Calu3 (cell line): ENCODE results near the gene LIN28A. TPM values are rescaled to one million over a fixed set of nuclear protein-coding genes. Genes with fewer than 3 reads are reported as not detected.
A peak's percentile ranks its signal among the peaks of the same experiment; 100 is the strongest.

ENCODE experiments used
- BruUV-seq: library from RNA; stranded (reverse); fragments of 400-500 nt; replicated peaks from 2 replicates; lab custom pipeline; 2021; lab: Mats Ljungman, UMichigan
- CTCF ChIA-PET: fragments of 300-600 bp; sonication (Branson Sonifier 250); formaldehyde crosslinking; loops from one replicate; lab custom pipeline; 2022; ENCODE audit warnings: antibody characterized with exemption; lab: Charles Lee
- DNase-seq: peaks from one replicate; pipeline ENCODE4 v3.0.0; 2022
- H3K27ac Mint-ChIP-seq: one replicate; pipeline ENCODE4 v1.8.0; 2022; ENCODE audit warnings: mixed read lengths; ENCODE audit not compliant: unreplicated experiment
- H3K27me3 Mint-ChIP-seq: one replicate; pipeline ENCODE4 v1.8.0; 2022; ENCODE audit warnings: mixed read lengths; ENCODE audit not compliant: unreplicated experiment
- H3K36me3 Mint-ChIP-seq: one replicate; pipeline ENCODE4 v1.8.0; 2022; ENCODE audit warnings: mild to moderate bottlenecking, moderate library complexity, mixed read lengths; ENCODE audit not compliant: insufficient read depth, unreplicated experiment
- H3K4me1 Mint-ChIP-seq: one replicate; pipeline ENCODE4 v1.8.0; 2022; ENCODE audit warnings: mild to moderate bottlenecking, low read depth, mixed read lengths; ENCODE audit not compliant: unreplicated experiment
- H3K4me3 Mint-ChIP-seq: one replicate; pipeline ENCODE4 v1.8.0; 2022; ENCODE audit warnings: mild to moderate bottlenecking, low read depth, moderate library complexity, mixed read lengths; ENCODE audit not compliant: unreplicated experiment
- H3K9me3 Mint-ChIP-seq: one replicate; pipeline ENCODE4 v1.8.0; 2022; ENCODE audit warnings: low read depth, mixed read lengths; ENCODE audit not compliant: unreplicated experiment
- intact Hi-C: fragments of 100-400 bp; cut with micrococcal nuclease; formaldehyde crosslinking; loops from one replicate; pipeline ENCODE4 v1.10.0; 2022; ENCODE audit not compliant: unreplicated experiment
- total RNA-seq: library from RNA; stranded (reverse); gene quantifications from 2 replicates; pipeline ENCODE4 v1.2.3, GENCODE V29; 2022
- TF ChIP-seq, protein P1 (sequence below): fragments of 200-600 bp; IDR thresholded peaks from one replicate; pipeline ENCODE4 v1.8.0; 2022; ENCODE audit warnings: antibody characterized with exemption; ENCODE audit not compliant: unreplicated experiment

The LIN28A gene
- total RNA-seq, 1 experiment from 2014 or later: not detected

DNA sequence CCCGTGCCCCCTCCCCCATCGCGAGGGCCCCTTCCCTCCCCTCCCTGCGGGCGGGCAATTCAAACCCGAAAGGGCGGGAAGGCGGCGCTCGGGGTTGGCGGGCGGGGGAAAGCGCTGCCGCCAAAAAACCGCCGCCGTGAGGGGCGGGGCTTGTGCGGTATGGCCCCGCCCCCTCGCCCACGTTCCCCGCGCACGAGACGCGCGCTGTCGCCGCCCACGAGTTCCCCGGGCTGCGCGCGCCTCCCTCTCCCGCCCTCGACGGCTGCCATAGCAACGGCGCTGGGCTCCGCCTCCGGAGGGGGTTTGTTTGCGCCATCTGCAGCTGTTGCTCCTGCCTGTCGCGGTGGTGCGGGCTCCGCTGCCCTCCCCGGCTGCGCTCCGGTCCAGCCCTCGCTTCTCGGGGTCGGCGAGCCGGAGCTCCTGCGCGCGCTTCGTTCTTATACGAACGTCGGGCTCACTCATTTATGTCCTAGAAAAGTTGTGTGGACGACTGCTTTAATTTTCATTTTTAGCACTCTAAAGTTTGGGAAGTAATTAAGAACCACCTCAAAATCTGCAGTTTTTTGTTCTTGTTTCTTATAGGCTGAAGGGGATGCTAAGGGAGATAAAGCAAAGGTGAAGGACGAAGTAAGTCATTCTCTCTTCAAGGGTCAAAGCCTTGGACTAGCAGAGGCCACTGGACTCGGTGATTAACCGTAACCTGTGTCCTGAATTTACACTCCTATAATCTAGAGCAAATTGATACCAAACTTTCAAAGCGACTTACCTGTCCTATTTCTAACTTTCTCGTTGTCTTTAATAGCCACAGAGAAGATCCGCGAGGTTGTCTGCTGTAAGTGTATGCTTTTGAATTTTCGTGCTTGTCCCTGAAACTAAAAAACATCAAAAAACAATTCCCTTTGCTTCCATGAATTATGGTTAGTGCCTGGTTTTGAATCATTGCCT lies 62.6 kb downstream of the LIN28A start:
- intact Hi-C loops: no loop called here

DNA sequence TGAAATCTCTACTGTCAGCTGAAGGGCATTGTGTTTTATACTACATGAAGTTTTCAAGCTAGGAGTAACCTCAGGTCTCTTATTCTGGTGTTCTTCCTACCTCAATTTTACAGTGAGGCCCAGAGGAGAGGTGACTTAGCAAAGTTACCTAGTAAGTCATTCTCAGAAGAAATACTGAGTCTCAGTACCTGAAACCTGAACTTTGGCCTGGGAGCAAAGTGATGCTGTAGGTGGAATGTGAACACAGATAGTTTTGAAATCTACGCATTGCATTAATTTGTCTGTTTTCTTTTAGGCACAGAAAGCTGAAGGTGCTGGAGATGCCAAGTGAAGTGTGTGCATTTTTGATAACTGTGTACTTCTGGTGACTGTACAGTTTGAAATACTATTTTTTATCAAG lies 64.2 kb downstream of the LIN28A start:
- CTCF ChIA-PET: no interaction called here
- no peak overlapping the region for H3K27ac Mint-ChIP-seq
- H3K36me3 Mint-ChIP-seq: peaks cover 50% of the 10 kb centered on the region

More for the DNA sequence above, 62.6 kb downstream of the LIN28A start:
- TF ChIP-seq, protein P1, sequence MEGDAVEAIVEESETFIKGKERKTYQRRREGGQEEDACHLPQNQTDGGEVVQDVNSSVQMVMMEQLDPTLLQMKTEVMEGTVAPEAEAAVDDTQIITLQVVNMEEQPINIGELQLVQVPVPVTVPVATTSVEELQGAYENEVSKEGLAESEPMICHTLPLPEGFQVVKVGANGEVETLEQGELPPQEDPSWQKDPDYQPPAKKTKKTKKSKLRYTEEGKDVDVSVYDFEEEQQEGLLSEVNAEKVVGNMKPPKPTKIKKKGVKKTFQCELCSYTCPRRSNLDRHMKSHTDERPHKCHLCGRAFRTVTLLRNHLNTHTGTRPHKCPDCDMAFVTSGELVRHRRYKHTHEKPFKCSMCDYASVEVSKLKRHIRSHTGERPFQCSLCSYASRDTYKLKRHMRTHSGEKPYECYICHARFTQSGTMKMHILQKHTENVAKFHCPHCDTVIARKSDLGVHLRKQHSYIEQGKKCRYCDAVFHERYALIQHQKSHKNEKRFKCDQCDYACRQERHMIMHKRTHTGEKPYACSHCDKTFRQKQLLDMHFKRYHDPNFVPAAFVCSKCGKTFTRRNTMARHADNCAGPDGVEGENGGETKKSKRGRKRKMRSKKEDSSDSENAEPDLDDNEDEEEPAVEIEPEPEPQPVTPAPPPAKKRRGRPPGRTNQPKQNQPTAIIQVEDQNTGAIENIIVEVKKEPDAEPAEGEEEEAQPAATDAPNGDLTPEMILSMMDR: no peak
- peak; percentile 92 for DNase-seq
- H3K4me3 Mint-ChIP-seq: peak overlapping the region; percentile 76
- peaks cover 54% of the 10 kb centered on the region for H3K36me3 Mint-ChIP-seq
- peak overlapping the region; percentile 61 for H3K27ac Mint-ChIP-seq
- TSS peak; percentile 52 for BruUV-seq
- CTCF ChIA-PET: no interaction called here
- no peaks in the 10 kb centered on the region for H3K9me3 Mint-ChIP-seq
- peaks cover 15% of the 10 kb centered on the region for H3K4me1 Mint-ChIP-seq
- no peaks in the 10 kb centered on the region for H3K27me3 Mint-ChIP-seq

DNA sequence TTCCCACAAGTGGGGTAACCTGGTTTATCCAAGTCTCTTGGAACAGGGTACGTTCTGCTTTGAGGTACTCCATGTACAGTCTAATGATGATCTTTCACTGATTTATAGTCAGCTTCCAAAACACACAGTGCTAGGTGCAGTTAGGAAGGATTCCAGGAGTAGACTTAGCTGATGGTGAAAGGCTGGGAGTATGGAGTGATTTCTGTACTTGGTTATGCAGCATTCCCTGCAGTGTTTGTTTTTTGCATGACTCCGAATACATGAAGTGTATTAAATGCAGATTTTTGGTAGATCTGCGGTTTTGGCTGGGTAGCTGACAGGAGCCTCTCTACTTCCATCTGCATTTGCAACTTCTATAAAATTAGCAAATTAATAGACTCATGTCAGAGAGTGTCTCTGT lies 65.4 kb downstream of the LIN28A start:
- Mint-ChIP-seq H3K4me3 (no peak overlapping the region), H3K27ac (no peak overlapping the region), H3K9me3 (no peaks in the 10 kb centered on the region), H3K27me3 (no peaks in the 10 kb centered on the region), H3K4me1 (peaks cover 2% of the 10 kb centered on the region), H3K36me3 (peaks cover 38% of the 10 kb centered on the region)
- TF ChIP-seq, protein P1: no peak
- no TSS peak for BruUV-seq
- no peak for DNase-seq
- CTCF ChIA-PET: no interaction called here
- intact Hi-C loops: no loop called here

More for the DNA sequence above, 64.2 kb downstream of the LIN28A start:
- Mint-ChIP-seq H3K27me3 (no peaks in the 10 kb centered on the region), H3K4me1 (peaks cover 14% of the 10 kb centered on the region), H3K4me3 (no peak overlapping the region), H3K9me3 (no peaks in the 10 kb centered on the region)
- BruUV-seq: no TSS peak
- DNase-seq: no peak
- intact Hi-C loops: no loop called here
- TF ChIP-seq, protein P1: no peak

- TF ChIP-seq, protein P1: no peak
- Mint-ChIP-seq H3K36me3 (peaks cover 28% of the 10 kb centered on the region), H3K9me3 (no peaks in the 10 kb centered on the region), H3K27me3 (no peaks in the 10 kb centered on the region), H3K4me3 (no peak overlapping the region), H3K4me1 (no peaks in the 10 kb centered on the region), H3K27ac (no peak overlapping the region)
- BruUV-seq: no TSS peak
- CTCF ChIA-PET: no interaction called here
- intact Hi-C loops: no loop called here
- DNase-seq: no peak
These were observed 66.3 kb downstream of the LIN28A start for GRCh38 chr1:26476958-26477357.
